GM19351 (cell line): ENCODE data around the gene H1-8.
A peak's percentile ranks its signal among the peaks of the same experiment; 100 is the strongest.
"Not testable (repeated sequence)": the region's sequence is repeated elsewhere in the genome, so short reads cannot be mapped to it uniquely, and the experiment has no call there.

Source experiments
- ATAC-seq: cut with Tn5 transposase; IDR thresholded peaks from one replicate; pipeline ENCODE4 v1.9.1; 2021; ENCODE audit warnings: mild to moderate bottlenecking, moderate library complexity; ENCODE audit not compliant: unreplicated experiment

Gene H1-8

GRCh38 chr3:129514563-129514962 lies 28.4 kb upstream of the H1-8 start:
- no peak for ATAC-seq

DNA sequence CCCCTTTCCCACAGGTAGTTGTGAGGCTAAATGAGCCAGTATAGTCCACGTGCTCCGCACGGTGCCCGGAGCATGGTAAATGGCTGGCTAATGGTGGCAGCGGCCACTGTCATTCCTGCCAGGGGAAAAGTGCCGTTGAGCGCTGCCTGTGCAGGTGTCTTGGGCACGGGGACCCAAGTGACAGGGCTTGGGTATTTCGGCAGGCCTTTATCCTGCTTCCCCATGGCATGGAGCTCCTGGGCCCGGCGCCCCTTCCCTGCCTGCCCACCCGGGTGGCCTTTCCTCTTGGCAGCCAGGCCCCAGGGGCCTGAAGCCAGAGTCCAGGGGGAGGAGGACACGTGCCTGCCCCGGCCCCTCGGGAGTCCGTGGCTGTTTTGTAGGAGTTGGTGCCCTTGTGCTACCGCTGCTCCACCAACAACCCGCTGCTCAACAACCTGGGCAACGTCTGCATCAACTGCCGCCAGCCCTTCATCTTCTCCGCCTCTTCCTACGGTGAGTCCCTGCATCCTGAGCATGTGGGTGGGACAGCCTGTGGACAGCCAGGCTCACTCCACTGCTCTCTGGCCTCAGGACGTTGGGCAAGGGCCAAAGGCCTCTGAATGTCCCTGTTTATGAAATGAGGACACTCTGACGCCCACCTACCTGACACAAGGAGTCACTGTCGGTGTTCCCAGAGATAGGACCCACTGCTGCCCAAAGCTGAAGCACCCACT lies 27.7 kb upstream of the H1-8 start:
- not testable (repeated sequence) for ATAC-seq

DNA sequence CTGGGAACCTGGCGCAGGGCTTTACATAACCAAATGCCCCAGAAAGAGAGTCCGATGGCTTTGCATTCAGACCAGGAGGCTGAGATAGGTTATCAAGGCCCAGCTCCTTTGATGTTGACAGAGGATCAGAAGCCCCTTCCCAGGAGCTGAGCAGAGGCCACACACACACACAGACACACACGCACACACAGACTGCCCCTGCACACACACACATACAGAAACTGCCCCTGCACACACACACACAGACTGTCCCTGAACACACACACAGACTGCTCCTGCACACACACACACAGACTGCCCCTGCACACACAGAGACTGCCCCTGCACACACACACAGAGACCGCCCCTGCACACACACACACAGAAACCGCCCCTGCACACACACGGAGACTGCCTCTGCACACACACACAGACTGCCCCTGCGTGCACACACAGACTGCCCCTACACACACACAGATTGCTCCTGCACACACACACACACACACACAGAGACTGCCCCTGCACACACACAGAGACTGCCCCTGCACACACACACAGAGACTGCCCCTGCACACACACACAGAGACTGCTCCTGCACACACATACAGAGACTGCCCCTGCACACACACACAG lies 27.0 kb upstream of the H1-8 start:
- not testable (repeated sequence) for ATAC-seq

- ATAC-seq = no peak
Observed at GRCh38 chr3:129517516-129517915, 25.5 kb upstream of the H1-8 start.

DNA sequence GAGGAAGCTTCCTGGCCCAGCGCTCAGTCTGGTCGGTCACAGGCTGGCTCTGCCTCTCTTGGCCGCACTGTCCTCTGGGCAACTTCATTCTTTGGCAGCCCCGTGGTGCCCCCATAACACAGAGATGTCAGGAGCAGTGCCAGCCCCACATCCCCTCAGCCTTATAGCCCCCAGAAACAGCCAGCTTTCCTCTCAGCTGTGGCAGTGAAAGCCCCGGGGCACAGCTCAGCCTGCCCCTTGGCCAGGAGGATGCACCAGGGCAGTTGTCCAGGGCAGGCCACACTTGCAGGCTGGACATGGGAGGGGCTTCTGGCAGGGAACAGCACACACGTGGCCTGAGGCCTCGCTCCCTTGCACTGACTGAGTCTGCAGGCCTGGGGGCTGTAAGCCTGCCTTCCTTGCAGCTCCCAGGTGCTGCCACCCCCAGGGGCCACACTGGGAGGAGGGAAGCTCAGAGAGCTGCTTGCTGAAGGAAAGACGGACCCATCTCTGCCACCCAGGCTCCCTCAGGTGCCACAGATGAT lies 24.9 kb upstream of the H1-8 start:
- no peak for ATAC-seq

GRCh38 chr3:129518581-129518980 lies 24.4 kb upstream of the H1-8 start:
- ATAC-seq = no peak

DNA sequence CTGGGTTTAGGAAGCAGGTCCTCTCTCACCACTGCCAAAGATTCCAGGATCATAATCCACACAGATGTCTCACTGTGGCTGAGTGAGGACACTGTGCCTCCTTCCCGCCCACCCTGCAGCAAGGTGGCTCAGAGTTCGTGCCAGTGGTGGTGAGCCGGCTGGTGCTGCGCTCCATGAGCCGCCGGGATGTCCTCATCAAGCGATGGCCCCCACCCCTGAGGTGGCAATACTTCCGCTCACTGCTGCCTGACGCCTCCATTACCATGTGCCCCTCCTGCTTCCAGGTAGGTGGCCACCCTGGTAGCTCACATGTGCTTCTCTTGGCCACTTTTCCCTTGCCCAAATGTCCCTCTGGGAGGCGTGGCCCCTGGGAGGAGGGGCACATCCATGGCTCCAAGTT lies 23.5 kb upstream of the H1-8 start:
- no peak for ATAC-seq

DNA sequence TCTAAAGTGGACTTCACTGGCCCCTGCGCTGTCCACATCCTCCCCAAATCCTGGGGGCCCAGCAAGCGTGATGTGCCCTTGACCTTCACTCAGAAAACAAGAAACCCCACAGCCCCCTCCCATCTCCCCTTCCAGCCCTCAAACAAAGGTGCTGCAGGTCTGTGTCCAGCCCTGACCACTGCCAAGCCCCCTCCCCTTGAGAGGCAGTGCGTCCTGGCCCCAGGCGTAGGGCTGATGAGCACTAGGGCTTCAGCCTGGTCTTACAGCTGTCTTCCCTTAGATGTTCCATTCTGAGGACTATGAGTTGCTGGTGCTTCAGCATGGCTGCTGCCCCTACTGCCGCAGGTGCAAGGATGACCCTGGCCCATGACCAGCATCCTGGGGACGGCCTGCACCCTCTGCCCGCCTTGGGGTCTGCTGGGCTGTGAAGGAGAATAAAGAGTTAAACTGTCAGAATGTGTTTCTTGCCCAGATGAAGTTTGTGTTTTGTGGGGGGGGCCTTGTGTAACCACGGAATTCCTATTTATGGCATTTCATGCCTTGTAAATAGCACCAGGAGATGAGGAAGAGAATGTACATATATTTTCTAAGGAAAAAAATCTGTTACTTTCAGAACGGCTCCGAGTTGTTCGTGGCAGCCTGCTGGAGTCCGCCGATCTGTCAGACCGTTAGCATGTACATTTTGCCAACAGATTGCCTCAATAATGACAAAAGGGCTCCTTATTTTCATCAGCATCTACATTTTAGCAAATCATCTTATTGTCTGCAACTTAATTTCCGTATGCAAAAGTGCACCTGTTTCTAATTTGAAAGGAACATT lies 22.9 kb upstream of the H1-8 start:
- ATAC-seq = no peak

- ATAC-seq = no peak
Observed at GRCh38 chr3:129520960-129521359, 22.0 kb upstream of the H1-8 start.

DNA sequence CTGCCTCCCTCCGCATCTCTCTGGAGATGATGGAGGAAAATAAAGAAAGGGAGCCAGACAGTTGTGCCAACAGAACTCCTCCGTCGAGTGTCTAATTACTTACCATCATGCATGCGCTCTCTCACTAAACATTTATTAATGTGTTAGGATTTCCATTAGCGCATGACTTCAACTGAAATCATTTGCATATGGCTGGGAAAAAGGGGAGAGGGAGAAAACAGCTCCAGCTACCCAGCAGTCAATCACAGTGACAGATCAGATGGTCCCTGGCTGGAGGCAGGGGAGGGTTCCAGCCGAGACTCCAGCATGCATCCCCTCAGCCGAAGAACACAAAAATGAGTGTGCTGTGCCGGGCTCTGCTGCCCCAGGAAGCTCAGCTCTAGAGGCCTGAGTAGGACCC lies 21.4 kb upstream of the H1-8 start:
- no peak for ATAC-seq

DNA sequence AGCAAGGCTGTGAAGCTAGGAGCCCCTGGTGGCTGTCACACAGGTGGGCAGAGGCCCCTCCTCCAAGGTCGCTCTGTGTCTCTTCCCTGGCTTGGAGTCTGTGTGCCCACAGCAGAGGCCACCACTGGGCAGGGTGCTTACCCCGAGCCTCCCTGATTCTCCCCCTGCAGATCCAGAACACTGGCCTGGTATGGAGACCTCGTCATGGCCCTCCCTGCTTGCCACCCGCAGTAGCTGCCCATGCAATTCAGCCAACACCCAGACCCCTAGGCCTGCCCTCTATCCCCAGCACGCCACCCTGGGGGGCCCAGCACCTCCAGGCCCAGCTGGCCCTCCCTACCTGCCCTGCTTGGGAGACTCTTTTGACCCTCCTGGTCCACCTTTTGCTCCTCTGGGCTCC lies 20.0 kb upstream of the H1-8 start:
- no peak for ATAC-seq

DNA sequence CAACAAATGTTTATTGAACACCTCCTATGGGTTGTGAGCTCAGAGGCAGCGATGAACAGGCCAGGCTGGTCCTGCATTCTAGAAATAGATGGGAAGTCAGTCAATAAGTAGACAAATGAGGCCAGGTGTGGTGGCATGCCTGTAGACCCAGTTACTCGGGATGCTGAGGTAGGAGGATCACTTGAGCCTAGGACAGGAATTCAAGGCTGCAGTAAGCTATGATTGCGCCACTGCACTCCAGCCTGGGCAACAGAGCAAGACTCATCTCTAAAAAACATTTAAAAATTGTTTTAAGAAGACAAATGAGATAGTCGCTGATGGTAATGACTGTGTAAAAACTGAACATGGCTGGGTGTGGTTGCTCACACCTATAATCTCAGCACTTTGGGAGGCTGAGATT lies 18.9 kb upstream of the H1-8 start:
- no peak for ATAC-seq

DNA sequence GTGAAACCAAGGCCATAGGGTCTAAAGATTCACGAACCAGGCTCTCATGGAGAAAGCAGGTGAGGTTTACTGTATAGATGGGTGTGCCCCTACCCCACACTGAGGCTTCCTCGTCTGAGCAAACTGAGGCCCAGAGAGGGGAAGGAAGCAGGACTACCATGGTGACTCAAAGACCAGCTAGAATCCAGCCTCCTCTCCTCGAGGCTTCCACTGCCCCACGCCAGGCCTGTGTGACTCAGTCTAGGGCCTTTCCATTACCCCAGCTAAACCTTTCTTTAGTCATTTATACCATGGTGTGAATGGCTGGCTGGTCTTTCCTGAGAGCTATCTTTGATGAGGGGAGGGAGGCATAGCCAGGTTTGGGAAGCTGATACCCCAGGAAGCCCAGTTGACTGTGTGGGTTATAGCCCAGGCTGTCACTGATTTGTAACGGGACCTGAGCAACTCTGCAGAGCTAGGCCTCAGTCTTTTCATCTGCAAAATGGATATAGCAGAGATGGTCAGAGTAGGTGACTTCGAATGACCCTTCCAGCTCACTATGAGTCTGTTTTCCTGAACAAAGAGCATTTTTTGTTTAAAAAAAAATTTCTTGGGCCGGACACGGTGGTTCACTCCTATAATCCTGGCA lies 17.5 kb upstream of the H1-8 start:
- no peak for ATAC-seq

DNA sequence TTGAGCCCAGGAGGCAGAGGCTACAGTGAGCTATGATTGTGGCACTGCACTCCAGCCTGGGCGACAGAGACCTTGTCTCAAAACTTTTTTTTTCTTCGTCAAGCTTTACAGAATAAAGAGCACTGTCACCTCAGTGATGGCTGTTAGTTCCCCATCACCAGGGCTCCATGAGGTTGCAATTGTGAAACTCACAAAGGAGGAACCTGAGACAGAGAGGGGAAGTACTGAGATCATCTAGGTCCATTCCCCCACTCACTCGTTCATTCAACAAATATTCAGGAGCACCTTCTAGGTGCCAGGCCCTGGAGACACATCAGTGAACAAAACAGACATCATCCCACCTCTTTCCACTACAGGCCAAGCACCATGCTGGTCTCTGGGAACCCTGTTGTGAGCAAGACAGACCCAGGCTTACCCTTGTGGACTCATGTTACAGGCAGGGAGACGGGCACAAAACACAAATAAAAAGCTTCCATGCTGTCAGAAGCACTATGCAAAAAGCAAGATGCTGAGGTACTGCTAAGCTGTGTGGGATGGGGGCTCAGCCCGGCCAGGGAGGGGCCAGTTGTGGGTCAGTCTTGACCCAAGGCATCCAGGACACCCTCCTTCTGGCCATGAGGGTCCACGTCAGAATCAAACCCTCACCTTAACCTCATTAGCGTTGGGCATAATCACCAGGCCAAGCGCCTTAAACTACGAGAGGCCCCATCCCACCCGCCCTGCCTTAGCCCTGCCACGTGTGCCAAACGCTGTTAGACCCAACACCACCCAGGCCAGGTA lies 16.7 kb upstream of the H1-8 start:
- ATAC-seq = peak; percentile 98

DNA sequence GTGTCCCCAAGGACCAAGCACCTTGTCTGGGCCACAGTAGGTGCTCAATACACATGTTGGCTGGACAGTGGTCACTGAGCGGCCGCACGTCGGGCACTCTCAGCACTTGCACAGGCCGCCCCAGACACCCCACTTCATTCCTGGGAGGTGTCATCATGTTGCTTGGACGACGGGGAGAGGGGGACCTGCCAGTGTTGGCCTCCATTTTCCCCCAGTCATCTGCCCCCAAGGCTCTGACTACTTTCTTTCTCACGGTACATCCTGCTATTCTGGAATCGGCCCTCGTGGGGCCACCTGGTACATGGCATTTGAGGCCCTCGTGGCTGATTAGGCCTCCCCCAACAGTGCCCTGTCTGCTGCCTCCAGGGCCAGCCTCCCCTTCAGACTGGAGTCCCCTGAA lies 15.7 kb upstream of the H1-8 start:
- ATAC-seq = no peak

DNA sequence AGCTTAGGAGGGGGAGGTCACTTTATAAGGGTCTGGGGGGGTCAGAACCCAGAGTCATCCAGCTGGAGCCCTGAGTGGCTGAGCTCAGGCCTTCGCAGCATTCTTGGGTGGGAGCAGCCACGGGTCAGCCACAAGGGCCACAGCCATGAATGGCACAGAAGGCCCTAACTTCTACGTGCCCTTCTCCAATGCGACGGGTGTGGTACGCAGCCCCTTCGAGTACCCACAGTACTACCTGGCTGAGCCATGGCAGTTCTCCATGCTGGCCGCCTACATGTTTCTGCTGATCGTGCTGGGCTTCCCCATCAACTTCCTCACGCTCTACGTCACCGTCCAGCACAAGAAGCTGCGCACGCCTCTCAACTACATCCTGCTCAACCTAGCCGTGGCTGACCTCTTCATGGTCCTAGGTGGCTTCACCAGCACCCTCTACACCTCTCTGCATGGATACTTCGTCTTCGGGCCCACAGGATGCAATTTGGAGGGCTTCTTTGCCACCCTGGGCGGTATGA lies 14.3 kb upstream of the H1-8 start, which contains the start of gene RHO:
Gene RHO, plus strand, starts transcription at position 51 of the 512 bp plus-strand sequence. Its CDS starts 95 bp downstream, at position 146.
- no peak for ATAC-seq

DNA sequence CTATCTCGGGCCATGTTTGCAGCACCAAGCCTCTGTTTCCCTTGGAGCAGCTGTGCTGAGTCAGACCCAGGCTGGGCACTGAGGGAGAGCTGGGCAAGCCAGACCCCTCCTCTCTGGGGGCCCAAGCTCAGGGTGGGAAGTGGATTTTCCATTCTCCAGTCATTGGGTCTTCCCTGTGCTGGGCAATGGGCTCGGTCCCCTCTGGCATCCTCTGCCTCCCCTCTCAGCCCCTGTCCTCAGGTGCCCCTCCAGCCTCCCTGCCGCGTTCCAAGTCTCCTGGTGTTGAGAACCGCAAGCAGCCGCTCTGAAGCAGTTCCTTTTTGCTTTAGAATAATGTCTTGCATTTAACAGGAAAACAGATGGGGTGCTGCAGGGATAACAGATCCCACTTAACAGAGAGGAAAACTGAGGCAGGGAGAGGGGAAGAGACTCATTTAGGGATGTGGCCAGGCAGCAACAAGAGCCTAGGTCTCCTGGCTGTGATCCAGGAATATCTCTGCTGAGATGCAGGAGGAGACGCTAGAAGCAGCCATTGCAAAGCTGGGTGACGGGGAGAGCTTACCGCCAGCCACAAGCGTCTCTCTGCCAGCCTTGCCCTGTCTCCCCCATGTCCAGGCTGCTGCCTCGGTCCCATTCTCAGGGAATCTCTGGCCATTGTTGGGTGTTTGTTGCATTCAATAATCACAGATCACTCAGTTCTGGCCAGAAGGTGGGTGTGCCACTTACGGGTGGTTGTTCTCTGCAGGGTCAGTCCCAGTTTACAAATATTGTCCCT lies 13.4 kb upstream of the H1-8 start:
- ATAC-seq = no peak

DNA sequence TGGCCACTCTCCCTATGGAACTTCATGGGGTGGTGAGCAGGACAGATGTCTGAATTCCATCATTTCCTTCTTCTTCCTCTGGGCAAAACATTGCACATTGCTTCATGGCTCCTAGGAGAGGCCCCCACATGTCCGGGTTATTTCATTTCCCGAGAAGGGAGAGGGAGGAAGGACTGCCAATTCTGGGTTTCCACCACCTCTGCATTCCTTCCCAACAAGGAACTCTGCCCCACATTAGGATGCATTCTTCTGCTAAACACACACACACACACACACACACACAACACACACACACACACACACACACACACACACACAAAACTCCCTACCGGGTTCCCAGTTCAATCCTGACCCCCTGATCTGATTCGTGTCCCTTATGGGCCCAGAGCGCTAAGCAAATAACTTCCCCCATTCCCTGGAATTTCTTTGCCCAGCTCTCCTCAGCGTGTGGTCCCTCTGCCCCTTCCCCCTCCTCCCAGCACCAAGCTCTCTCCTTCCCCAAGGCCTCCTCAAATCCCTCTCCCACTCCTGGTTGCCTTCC lies 12.7 kb upstream of the H1-8 start:
- ATAC-seq = no peak

DNA sequence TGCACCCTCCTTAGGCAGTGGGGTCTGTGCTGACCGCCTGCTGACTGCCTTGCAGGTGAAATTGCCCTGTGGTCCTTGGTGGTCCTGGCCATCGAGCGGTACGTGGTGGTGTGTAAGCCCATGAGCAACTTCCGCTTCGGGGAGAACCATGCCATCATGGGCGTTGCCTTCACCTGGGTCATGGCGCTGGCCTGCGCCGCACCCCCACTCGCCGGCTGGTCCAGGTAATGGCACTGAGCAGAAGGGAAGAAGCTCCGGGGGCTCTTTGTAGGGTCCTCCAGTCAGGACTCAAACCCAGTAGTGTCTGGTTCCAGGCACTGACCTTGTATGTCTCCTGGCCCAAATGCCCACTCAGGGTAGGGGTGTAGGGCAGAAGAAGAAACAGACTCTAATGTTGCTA lies 12.2 kb upstream of the H1-8 start:
- no peak for ATAC-seq
